GM12874 (cell line): Measurements from ENCODE around the gene CENPX.

Experiments used
- TF ChIP-seq, protein P1 (sequence below): IDR thresholded peaks from 2 replicates; pipeline ENCODE4 v1.5.1; 2011; ENCODE audit warnings: low read depth, mild to moderate bottlenecking, control low read depth, low read length, moderate library complexity; ENCODE audit not compliant: insufficient read depth

Gene CENPX

DNA sequence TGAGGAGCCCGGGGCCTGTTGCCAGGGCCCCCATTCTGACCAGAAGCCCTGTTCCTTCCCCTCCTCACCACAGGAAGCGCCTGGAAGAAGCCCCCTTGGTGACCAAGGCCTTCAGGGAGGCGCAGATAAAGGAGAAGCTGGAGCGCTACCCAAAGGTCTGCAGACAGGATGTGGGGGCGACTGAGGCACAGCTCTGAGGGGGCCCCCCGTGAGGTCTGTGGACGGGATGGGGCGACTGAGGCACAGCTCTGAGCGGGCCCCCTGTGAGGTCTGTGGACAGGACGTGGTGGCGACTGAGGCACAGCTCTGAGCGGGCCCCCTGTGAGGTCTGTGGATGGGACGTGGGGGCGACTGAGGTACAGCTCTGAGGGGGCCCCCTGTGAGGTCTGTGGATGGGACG lies 13.3 kb downstream of the CENPX start:
- TF ChIP-seq, protein P1, sequence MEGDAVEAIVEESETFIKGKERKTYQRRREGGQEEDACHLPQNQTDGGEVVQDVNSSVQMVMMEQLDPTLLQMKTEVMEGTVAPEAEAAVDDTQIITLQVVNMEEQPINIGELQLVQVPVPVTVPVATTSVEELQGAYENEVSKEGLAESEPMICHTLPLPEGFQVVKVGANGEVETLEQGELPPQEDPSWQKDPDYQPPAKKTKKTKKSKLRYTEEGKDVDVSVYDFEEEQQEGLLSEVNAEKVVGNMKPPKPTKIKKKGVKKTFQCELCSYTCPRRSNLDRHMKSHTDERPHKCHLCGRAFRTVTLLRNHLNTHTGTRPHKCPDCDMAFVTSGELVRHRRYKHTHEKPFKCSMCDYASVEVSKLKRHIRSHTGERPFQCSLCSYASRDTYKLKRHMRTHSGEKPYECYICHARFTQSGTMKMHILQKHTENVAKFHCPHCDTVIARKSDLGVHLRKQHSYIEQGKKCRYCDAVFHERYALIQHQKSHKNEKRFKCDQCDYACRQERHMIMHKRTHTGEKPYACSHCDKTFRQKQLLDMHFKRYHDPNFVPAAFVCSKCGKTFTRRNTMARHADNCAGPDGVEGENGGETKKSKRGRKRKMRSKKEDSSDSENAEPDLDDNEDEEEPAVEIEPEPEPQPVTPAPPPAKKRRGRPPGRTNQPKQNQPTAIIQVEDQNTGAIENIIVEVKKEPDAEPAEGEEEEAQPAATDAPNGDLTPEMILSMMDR: no peak

GRCh38 chr17:82008941-82009405 lies 13.7 kb downstream of the CENPX start:
- TF ChIP-seq, protein P1: no peak

- TF ChIP-seq, protein P1: no peak
These were observed 14.3 kb downstream of the CENPX start for GRCh38 chr17:82008258-82008940.

DNA sequence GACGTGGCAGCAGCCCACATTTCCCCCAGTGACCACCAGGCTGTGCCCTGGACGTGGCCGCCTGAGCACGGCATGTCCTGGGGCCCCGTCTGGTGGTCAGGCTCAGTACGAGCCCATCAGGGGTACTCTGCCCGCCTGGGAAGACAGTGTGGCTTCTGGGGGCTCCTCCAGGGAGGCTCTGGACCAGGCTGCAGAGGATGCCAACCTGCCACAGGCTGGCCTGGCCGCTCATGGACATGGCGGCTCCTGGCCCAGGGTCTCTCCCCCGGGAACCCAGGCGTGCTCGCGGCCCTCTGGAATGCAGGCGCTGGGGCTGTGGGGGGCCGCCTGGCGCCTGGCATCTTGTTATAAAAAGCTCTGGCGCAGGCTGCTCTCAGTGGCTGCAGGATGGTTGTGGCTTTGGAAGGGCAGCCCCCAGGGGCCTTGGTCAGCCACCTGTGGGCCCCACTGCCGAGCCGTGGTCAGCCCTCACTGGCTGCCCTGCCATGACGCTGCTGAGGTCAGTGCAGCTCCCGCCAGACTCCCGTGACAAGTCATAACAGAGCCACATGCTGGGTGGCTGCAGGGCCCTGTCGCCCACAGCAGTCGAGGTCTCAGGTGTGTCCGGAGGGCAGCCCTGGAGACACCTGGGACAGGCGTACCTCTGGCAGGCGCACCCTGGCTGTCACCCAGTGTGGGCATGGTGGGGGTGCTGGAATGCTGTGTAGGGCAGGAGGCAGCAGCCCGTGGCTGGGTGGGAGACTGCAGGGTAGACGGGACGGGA lies 15.0 kb downstream of the CENPX start:
- TF ChIP-seq, protein P1: no peak

DNA sequence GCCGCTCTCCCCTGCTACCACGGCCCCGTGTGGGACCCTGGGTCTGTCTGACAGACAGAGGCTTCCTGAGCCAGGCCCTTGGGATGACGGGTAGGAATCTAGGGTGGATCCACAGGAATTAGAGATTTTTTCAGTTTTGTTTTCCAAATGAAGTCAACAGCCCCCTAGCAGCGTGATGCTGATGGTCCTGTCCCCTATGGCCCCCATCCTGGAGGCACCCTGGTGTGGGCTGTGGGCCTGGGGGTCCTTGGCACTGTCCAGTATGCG lies 15.5 kb downstream of the CENPX start:
- TF ChIP-seq, protein P1: no peak

DNA sequence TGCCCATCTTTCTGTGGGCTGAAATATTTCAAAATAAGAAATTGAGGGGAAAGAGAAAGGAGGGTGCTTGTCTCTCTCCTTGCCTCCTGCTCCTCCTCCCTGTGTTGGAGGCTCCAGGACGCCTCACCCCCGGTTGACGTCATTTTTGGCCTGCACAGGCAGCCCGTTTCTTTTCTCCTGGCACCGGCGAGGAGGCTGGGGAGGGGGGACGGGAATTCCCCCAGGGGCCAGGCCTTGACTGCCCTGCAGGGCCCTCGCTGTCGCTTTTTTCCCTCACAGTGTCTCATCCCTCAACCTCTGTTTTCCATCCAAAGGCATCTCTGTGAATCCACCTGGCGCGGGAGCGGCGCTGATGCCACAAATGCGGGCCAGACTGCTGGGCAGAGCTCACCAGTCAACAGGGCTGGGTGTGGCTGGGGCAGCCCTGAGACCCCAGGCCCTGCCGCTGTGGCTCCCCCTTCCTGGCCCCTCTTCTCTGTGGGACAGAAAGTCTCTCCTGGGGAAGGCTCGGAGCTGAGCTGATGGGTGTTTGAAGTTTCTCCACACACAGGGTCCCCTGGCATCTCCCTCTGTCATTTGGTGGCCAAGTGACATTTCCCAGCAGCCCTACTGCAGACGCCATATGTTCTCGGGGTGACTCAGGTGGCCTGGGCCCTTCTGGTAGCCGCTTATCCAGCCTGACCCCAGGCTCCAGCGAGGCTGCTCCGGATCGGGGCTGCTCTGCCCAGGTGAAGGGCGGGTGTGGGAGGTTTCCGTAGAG lies 16.0 kb downstream of the CENPX start:
- TF ChIP-seq, protein P1: no peak

- TF ChIP-seq, protein P1: no peak
These were observed 16.9 kb downstream of the CENPX start for GRCh38 chr17:82005701-82006348.
